RCC 7860 (cell line): ENCODE results near the gene MICU1.
"Not testable (repeated sequence)": the region's sequence is repeated elsewhere in the genome, so short reads cannot be mapped to it uniquely, and the experiment has no call there.

Source experiments
- DNase-seq: peaks from one replicate; pipeline ENCODE4 v3.0.0-alpha.2; 2015; ENCODE audit warnings: low spot score
- FAIRE-seq: peaks from 2 replicates; lab custom pipeline; 2012; peaks lifted over from hg19 to GRCh38; lab: Jason Lieb, UNC

The MICU1 gene

DNA sequence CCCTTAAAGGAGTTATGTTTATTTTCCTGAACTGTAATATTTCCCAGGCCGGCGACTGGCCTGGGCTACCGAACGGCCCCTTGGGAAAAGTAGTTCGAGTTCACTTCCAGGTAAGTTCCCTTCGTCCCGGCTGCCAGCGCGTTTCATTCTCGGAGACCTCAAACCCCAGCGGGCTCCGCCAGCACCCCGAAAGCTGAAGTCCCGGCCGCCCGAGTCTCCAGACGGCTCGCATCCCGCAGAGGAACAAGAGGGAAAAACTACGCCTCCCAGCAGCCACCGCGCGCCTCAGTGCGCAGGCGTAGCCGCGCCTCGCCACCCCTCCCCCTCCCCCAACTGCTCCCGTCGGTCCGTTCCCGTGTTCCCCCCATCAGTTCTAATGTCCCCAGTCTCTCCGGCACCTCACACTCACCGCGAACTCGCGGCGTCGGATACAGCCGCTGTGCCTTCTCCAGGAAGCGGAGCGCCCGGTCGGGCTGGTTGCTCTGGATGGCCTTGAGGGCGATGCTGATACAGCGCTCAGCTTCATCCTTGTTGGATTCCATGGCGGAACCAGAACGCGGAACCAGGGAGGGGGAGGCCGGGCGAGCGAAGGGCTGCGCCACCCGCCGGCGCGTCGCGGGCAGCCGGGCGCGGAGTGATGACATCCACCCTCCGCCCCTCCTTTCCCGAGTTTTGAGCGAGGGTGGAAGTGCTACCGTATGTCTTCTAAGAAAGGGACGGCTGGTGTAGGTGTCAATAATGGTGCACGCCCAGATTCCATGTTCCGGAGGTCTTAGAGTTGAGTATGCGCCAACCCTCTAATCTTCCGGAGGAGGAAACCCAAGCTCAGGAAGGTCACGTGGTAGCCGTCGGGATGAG, 271.3 kb downstream of the MICU1 start, which contains the start of gene DNAJB12:
TSS of gene DNAJB12 (minus strand) at position 564 of the 858 bp plus-strand sequence. CDS start at position 542, 22 bp downstream.
- DNase-seq: peak; percentile 91
- FAIRE-seq: no peak

DNA sequence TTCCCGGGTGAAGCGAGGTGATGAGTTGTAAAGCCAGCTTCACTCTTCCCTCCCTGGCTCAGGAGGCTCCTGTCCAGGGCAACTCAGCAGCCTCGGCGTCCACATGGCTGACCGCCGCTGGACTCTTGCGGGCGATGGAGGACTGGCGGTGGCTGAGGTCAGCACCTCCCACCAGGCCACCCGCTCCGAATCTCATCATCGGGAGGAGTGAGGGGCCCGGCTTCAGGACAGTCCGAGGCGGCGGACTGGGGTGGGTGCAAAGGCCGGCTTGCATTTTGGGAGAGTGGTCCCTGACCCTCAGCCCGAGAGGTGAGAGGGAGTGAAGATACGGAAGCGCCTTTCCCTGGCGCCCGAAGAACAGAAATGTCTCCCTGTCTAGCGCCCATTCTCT, 271.9 kb downstream of the MICU1 start:
- peak; percentile 22 for DNase-seq
- no peak for FAIRE-seq

DNA sequence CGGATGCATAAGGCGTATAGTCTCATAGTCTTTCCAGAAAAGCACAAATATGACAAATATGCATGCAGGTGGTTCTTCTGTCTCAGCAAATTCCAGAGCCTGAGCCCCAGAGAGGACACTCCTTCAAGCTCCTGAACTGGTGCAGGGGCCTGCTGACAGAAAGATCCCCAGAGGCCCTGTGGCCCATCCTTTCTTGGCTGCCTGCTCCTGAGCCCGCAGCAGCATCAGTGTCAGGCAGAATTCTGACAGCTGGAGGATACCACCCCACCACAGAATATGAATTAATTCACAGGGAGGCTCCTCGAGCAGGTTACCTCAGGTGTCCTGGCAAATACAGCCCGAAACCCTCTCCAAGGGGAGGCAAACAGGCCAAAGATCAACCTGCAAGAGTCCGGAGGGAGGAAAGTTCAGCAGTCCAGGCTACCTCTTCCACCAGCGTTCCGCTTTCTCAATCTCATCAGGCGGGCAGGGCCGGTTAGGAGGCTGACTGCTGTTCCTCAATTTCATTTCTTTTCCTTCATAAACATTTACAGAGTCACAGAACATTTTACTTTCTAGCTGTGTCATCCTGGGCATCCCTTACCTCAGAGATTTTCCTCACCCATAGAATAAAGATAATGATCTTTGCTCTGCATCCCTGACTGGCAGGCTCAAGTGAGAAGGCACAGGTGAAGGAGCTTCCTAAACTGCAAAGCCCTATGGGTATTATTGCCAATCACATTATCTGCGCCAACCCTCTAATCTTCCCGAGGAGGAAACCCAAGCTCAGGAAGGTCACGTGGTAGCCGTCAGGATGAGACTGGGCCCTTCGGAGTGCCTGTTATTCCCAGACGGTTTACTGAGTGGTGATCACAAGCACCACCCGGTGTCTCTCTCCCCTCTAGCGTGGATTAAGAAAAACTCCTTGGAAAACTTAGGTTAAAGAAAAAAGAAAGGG, 272.6 kb downstream of the MICU1 start:
- DNase-seq: no peak
- FAIRE-seq: no peak

DNA sequence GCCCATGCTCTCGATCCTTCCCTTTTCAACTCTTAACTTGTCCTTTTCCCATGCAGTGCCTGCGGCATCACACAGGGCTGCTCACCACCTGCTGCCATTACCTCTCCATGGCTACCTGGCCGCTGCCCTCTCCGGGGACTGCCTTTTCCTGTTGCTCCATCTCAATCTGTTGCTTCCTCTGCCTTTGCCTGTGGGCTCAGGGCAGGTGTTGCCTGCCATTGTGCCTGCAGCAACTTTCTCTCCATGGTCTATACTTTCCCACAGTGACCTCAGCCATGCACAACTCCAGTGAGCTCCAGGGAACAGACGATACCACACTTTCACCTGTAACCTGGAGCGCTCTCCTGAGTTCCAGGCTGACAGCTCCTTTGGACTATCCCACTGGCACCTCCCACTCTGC, 274.4 kb downstream of the MICU1 start:
- FAIRE-seq: no peak
- no peak for DNase-seq

DNA sequence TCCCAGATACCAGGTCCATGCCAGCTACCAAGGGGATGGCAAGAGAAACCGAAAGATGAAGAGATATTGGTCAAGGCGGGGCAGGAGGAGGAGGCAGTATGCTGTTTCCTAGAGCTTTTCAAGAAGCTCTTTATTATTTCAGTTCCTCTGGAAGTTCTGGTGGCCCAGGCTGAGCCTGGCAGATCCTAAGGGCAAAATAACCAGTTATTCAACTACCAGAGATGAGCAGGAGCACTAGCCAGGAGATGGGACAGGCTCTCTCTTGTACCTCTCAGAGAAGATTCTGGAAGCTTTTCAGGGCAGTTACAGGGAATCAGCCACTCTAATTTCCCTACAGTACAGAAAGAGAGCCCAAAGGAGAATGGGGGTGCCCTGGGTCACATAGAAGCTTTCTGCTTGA, 276.4 kb downstream of the MICU1 start:
- FAIRE-seq: no peak
- no peak for DNase-seq

DNA sequence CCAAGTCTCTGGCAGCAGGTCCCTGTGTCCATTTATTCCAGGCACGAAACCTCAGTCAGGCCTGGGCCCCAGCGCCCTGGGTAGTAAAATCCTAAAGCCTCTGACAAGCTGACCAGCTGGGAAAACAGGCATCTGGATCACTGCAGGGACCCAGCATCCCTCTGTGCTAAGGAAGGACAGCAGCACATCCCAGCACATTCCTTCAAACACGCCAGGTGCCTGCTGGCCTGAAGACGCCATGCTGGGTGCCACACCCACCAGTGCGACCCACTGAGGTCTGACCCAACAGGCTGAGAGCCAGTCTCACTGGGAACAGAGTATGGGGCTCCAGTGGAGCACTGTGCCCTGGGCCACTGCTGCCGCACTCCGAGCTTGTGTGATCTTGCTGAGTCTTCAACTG, 277.6 kb downstream of the MICU1 start:
- no peak for FAIRE-seq

DNA sequence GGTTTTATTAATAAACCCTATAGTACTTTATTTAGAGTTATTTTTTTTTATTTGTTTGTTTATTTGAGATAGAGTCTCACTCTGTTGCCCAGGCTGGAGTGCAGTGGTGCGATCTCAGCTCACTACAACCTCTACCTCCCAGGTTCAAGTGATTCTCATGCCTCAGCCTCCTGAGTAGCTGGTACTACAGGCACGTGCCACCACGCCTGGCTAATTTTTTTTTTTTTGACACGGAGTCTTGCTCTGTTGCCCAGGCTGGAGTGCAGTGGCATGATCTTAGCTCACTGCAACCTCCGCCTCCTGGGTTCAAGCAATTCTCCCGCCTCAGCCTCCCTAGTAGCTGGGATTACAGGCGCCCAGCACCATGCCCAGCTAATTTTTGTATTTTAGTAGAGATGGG, 279.8 kb downstream of the MICU1 start:
- not testable (repeated sequence) for DNase-seq, FAIRE-seq

More for the DNA sequence above, 277.6 kb downstream of the MICU1 start:
- no peak for DNase-seq

DNA sequence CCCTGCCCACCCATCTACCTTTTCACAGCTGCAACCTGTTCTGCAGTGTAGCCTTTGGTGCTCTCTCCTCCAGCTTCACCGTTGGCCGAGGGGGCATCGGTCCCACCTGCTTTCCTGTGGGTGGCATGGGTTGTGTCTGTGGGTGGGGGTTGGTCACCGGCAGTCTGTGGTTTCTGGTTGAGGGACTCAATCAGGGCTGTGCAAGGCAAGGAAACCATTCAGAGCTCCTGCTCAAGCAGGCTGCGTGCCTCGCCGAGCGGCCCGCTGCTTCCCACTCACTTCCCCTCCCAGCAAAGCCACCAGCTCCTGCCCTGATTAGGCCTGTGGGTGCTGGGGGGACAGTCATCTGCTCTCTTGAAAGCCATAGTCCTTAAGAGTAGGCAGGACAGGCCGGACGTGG, 280.9 kb downstream of the MICU1 start:
- DNase-seq: no peak
- FAIRE-seq: no peak

DNA sequence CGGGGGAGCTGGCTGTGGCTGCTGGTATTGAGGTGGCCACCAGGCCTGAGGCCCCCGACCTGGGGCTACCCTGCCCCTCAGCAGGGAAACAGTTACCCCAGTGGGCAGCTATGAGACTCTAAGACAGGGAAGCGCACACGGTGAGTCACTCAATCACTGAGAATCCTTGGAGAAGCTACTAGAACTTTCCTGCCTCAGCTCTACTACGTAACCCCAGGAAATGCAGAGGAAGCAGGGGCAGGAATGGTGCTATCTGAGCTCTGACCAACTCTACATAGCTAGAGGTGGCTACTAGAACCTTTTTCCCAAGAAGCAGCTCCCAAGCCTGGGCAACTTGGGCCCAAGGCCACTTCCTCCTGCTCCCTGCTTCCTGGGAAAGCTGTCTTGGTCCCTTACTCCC, 283.0 kb downstream of the MICU1 start:
- no peak for DNase-seq
- no peak for FAIRE-seq

DNA sequence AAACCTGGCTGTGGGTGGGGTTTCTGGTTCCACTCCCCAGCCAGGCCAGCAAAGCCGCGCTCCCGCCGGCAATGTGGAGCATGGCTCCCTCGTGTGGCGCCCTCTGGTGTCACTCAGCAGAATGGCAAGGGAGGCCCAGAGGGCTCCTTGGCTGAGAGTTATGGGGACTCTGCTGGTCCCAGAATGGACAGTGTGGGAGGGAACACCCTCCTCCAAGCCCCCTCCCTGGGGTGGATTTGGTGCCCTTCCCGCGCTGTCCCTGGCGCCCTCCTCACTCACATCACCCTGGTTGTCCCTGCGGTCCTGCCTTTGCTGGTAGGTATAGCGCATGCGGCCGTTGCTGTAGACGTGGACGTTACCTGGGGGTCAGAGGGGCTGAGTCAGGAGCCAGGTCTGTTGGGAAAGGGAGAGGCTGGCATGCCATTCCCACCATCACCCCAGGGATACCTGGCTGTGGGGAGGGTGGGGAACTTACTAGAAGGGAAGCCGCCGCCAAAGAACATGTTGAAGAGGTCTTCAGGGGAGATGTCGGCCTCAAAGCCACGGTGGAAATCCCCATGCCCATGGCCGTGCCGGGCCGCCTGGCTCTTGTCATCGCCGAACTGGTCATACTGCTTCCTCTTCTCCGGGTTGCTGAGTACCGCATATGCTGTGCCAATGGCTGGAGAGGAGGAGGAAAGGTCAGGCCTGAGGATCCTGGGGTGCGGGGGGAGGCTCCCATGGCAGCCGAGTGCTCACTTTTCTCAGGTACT, 285.2 kb downstream of the MICU1 start:
- DNase-seq: no peak
- FAIRE-seq: no peak

DNA sequence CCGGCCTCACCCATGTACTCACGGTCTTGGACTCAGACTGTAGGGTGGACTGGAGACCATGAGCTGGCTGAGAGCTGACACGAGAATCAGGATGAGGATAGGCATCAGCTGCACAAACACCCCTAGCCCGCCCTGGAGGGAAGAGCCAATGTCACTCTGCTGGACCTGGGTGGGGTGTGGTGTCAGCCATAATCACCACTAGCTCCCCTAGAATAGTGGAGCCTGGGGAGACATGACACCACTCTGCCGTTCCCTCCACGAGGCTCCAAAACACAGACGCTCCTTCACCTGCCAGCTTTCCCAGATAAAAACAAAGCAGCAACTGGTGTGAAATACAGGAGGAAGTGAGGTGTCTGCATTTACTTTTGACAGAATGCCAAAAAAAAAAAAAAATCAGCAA, 287.7 kb downstream of the MICU1 start:
- DNase-seq (no peak), FAIRE-seq (no peak)

DNA sequence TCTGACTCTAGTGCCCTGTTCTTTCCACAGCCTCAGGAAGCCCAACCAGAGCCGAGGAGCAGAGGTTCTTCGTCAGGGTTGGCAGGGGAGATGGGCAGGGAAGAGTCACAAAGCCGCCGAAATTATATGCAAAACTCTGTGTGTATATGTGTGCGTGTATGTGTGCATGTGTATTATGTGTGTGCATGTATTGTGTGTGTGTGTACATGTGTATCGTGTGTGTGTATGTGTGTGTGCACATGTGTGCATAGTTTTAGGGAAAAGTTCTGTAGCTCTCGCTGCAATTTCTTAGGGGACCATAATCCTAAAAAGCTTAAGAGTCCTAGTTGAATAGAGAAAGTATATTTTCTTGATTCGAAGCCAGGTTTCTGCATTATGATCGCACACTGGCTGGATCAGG, 288.2 kb downstream of the MICU1 start:
- FAIRE-seq: no peak
- no peak for DNase-seq

DNA sequence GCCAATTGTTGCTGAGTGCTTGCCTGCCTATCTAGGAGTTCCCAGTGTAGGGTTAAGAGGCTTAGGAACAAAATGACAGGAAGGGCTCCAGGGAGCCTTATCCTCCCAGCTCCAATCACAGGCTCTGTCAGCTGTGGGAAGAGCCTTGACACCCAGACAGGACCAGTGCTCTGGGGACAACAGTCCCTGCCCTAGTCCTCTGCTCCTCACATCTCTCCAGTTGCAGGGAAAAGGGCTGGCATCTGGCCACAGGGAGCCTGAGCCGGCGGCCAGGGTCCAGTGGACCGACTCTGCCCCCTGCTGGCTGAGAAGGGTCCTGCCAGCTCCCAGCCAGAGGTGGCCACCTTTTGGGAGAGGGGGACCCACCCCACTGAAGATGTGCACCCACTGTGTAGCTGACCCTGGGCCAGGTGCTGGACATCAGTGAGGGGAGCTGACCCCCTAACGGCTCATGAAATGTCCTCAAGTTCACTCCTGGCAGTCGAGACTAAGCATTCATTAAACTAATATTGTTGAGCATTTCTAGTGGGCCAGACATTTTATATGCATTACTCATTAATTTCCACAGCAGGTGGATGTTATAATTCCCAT, 288.7 kb downstream of the MICU1 start:
- no peak for FAIRE-seq
- peak; percentile 62 for DNase-seq

DNA sequence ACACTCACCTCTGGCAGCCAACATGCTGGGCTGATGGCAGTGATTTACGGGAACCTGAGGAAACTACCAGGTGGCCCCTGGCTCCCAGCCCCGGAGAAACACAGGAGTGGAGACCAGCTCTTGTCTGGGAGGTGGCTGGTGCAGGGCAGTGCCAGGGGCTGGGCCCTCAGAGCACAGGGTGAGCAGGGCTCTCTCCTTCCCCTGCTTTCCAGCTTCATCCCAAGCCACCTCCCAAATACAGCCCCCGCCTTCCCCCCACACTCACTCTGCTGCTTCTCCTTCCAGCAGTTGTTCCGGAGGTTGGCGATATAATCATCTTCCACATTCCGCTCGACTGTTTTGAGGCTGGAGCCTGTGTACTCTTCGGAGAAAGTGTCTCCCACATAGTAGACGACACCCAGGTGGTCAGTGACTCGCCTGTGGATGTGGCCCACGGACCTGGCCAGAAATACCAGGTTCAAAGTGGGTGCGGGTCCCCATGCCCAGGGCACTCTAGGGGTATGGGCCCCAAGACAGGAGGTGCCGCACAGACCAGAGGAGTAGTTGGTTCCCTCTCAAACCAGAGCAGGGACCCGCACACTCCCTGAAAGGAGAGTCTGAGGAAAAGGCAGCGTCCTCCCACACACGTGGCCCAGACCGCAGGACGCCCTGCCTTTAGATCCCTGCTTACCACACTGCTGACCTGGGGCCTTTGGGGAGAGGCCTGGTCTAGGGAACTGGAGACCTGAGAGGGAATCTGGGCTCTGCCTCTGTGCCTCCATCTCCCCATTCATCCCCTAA, 289.4 kb downstream of the MICU1 start:
- no peak for FAIRE-seq

DNA sequence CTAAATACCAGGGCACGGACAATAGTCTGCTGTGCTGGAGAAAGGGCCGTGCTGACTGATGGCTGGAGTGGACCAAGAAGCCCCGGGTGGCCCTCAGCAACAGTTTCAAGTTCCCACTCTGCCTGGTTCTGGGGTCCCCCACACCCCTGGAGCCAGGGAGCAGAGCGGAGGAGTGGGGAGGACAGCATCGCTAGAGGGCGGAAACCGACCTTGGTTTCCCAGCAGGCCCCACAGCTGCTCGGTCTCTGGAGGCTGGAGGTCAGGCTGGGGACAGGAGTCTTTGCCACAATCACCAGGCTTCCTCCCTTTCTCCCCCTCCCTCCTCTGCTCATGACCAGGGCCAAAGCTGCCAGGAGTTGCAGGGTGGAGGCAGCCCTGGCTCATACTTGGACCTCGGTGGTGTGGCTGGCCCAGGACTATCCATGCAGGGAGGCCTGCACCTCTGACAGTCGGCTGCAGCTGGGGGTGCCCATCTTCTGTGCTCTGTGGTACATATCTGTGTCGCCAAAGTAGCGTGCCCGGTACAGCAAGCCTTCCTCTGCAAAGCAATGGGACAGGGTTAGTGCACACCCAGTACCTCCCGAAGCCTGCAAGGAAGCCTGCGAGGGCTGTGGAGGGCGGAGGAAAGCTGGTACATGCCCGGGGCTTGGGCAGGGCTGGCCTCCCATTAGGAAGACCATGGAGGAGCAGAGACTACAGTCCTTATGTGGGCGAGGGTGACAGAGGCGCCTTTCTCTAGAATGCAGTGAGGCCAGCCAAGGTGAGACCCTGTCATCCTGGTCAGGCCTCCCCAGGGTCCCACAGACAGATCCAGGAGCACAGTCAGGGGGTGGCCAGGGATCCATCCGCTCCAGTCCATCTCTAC, 290.3 kb downstream of the MICU1 start:
- FAIRE-seq: peak; percentile 82
- DNase-seq: peak; percentile 90

More for the DNA sequence above, 289.4 kb downstream of the MICU1 start:
- peak; percentile 55 for DNase-seq

DNA sequence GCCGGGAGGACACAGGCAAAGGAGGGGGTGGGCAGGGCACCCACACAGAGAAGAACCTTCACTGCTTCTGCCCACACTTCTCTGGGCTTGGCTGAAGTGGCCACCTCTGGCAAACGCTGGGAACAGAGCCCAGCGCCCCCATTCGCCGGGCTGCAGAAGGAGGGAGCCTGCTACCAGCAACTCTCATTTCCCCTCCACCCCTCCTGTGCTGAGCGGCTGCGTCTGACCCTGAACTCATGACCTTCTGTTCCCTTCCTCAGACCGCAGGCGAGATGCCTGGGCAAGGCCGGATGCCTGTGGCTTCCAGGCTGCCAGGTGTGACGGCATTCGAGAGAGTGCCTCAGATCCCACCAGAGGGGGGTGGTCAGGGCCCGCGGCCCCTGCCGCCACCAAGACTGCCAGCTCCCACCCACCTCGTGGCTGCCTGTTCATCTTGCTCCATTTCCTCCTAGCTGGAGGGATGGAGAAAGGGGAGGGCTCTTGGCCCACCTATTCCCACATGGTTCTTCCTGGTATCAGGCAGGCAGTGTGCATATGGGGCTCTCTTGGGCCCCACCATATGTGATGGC, 291.0 kb downstream of the MICU1 start:
- peak; percentile 98 for DNase-seq
- peak; percentile 90 for FAIRE-seq

DNA sequence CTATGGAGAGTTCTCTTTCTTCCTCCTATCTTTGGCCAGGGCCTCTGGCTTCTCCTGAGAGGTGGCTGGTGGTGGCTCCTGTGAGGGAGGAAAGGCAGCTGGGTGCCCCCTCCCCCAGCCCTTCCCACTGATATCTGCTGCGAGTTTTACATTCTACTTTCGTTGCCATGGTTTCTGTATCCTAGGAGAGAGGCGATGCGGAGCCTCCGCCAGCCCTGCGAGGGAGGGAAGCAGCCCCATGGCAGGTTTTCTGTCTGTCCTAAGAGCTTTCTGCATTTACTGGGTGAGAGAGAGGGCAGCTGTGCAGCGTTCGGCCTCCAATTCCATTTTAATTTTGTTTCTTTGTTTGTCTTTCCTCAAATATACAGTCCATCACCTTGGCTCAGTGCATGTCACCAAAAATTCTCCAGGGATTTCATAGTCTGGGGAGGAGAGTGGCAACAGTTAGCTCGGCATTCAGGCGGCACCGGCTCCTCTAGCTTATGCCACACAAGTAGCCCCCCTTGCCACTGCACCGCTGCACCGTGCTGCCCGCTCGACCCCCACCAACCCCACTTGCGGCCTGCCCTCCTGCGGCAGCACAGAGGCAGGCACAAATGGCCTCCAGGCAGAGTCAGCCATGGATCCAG, 291.6 kb downstream of the MICU1 start:
- DNase-seq (no peak), FAIRE-seq (no peak)
